K562 (cell line): Measurements from ENCODE around the gene ABHD12. TPM values are rescaled to one million over a fixed set of nuclear protein-coding genes. Genes with fewer than 3 reads are reported as not detected.

Source experiments
- ATAC-seq: fragments of 200-7000 bp; cut with Tn5 transposase; 3 replicates; pipeline ENCODE4 v1.9.1; 2020; ENCODE audit warnings: moderate library complexity
- BruUV-seq: library from RNA; stranded (reverse); fragments of 400-500 nt; replicated peaks from 2 replicates; lab custom pipeline; 2021; lab: Mats Ljungman, UMichigan
- CTCF ChIA-PET: fragments of 300-600 bp; formaldehyde crosslinking; extraction: SDS; loops from one replicate; lab custom pipeline; 2021; ENCODE audit warnings: low intra/inter-chr PET ratio; lab: Yijun Ruan, JAX
- POLR2A ChIA-PET: fragments of 300-600, 350-650 bp; sonication (Branson Sonifier 250); formaldehyde crosslinking; extraction: SDS; loops from one replicate; lab custom pipeline; 2021; ENCODE audit warnings: antibody characterized with exemption, inconsistent platforms; lab: Yijun Ruan, JAX
- DNase-seq, 4 experiments: peaks; one replicate each; pipeline versions ENCODE4 v3.0.0 to v3.0.0-alpha.2; 2011 to 2018; ENCODE audit warnings: low spot score in 3 of 4, mixed read lengths in 3 of 4; ENCODE audit errors: extremely low read depth in 1 of 4
- FAIRE-seq: peaks from 2 replicates; lab custom pipeline; 2011; peaks lifted over from hg19 to GRCh38; lab: Jason Lieb, UNC
- H2AFZ ChIP-seq: 2 replicates; pipeline ENCODE4 v1.6.0; 2011; ENCODE audit warnings: low read depth, low read length, control low read depth, inconsistent platforms
- H3K27ac ChIP-seq: fragments of 200-600 bp; 3 replicates; pipeline ENCODE4 v1.8.0; 2011; ENCODE audit warnings: low read depth, mild to moderate bottlenecking, control low read depth, inconsistent platforms, low read length, moderate library complexity, mixed read lengths; ENCODE audit errors: extremely low read depth
- H3K27me3 ChIP-seq, 2 experiments: fragments of 300-600 bp in 1 of 2; 2 replicates in 1 of 2; 3 replicates in 1 of 2; pipeline versions ENCODE4 v1.6.0 to v1.8.0; 2011; ENCODE audit warnings: inconsistent platforms in 2 of 2, low read length in 2 of 2, mild to moderate bottlenecking in 1 of 2, mixed read lengths in 1 of 2, moderate library complexity in 1 of 2; ENCODE audit not compliant: control insufficient read depth in 2 of 2, insufficient read depth in 2 of 2
- H3K36me3 ChIP-seq: fragments of 300-600 bp; 3 replicates; pipeline ENCODE4 v1.8.0; 2011; ENCODE audit warnings: mild to moderate bottlenecking, low read length, inconsistent platforms; ENCODE audit not compliant: control insufficient read depth, insufficient read depth
- H3K4me1 ChIP-seq, 2 experiments: fragments of 200-600 bp in 1 of 2; replicated peaks in 1 of 2; 2 replicates in 1 of 2; 3 replicates in 1 of 2; pipeline versions ENCODE4 v1.5.1 to v1.8.0; 2011; ENCODE audit warnings: inconsistent platforms in 2 of 2, low read length in 2 of 2, mild to moderate bottlenecking in 1 of 2, mixed read lengths in 1 of 2, moderate library complexity in 1 of 2; ENCODE audit not compliant: control insufficient read depth in 2 of 2, insufficient read depth in 2 of 2
- H3K4me2 ChIP-seq: 2 replicates; pipeline ENCODE4 v1.6.1; 2011; ENCODE audit warnings: low read length, control low read depth, inconsistent platforms, mixed read lengths; ENCODE audit not compliant: insufficient read depth
- H3K4me3 ChIP-seq: fragments of 200-600 bp; sonication (generic), shearing (Covaris generic); 2 replicates; pipeline ENCODE4 v1.5.1; 2016; ENCODE audit warnings: control low read depth, inconsistent platforms
- H3K79me2 ChIP-seq: fragments of 200-600 bp; 3 replicates; pipeline ENCODE4 v1.8.0; 2011; ENCODE audit warnings: low read length, inconsistent platforms; ENCODE audit not compliant: control insufficient read depth, insufficient read depth
- H3K9ac ChIP-seq, 2 experiments: 2 replicates each; pipeline versions ENCODE4 v1.6.0 to v1.6.1; 2011; ENCODE audit warnings: low read depth in 2 of 2, low read length in 2 of 2, control low read depth in 1 of 2, inconsistent platforms in 1 of 2, mild to moderate bottlenecking in 1 of 2, mixed read lengths in 1 of 2; ENCODE audit not compliant: insufficient read depth in 1 of 2
- H3K9me1 ChIP-seq: one replicate; pipeline ENCODE4 v1.6.0; 2011; ENCODE audit warnings: inconsistent platforms, mild to moderate bottlenecking, low read length, moderate library complexity; ENCODE audit not compliant: control insufficient read depth, insufficient read depth
- H3K9me3 ChIP-seq: replicated peaks from 2 replicates; pipeline ENCODE4 v1.5.1; 2011; ENCODE audit warnings: low read depth, low read length, inconsistent platforms; ENCODE audit not compliant: control insufficient read depth, insufficient read depth
- H4K20me1 ChIP-seq: replicated peaks from 2 replicates; pipeline ENCODE4 v1.6.1; 2011; ENCODE audit warnings: low read length, inconsistent platforms, mixed read lengths; ENCODE audit not compliant: control insufficient read depth, insufficient read depth
- CGGBP1 ChIP-seq: fragments of 250-450 bp; sonication (Bioruptor Pico); IDR thresholded peaks from 2 replicates; pipeline ENCODE4 v1.9.0; 2021; ENCODE audit warnings: mild to moderate bottlenecking
- HDAC8 ChIP-seq: fragments of 450-650 bp; IDR thresholded peaks from 2 replicates; pipeline ENCODE4 v1.6.1; 2016; ENCODE audit warnings: mild to moderate bottlenecking, missing genetic modification characterization, moderate library complexity, missing compliant biosample characterization
- HOXB6 ChIP-seq: fragments of 250-450 bp; sonication (Bioruptor Pico); IDR thresholded peaks from 2 replicates; pipeline ENCODE4 v1.5.1; 2022; ENCODE audit warnings: mild to moderate bottlenecking, borderline replicate concordance
- MEIS2 ChIP-seq: fragments of 450-650 bp; IDR thresholded peaks from 2 replicates; pipeline ENCODE4 v1.6.1; 2014; ENCODE audit warnings: mild to moderate bottlenecking; ENCODE audit not compliant: partially characterized antibody
- MITF ChIP-seq: IDR thresholded peaks from 2 replicates; pipeline ENCODE4 v1.6.1; 2014; ENCODE audit warnings: antibody characterized with exemption
- MTA1 ChIP-seq: fragments of 450-650 bp; IDR thresholded peaks from 2 replicates; pipeline ENCODE4 v1.6.1; 2017; ENCODE audit warnings: borderline replicate concordance
- MTA3 ChIP-seq: fragments of 450-650 bp; formaldehyde crosslinking; IDR thresholded peaks from 2 replicates; pipeline ENCODE4 v1.6.1; 2017; ENCODE audit warnings: mild to moderate bottlenecking, borderline replicate concordance
- NEUROD1 ChIP-seq: fragments of 150-350 bp; IDR thresholded peaks from 2 replicates; pipeline ENCODE4 v1.6.1; 2014; ENCODE audit warnings: borderline replicate concordance, low read length, low read depth; ENCODE audit not compliant: partially characterized antibody
- OTX1 ChIP-seq: fragments of 450-650 bp; formaldehyde crosslinking; IDR thresholded peaks from 2 replicates; pipeline ENCODE4 v1.4.0; 2022; ENCODE audit warnings: mild to moderate bottlenecking
- PCBP2 ChIP-seq: fragments of 200-400 bp; formaldehyde crosslinking; IDR thresholded peaks from 2 replicates; pipeline ENCODE4 v1.6.1; 2018; ENCODE audit warnings: low read length, low read depth, mild to moderate bottlenecking, moderate library complexity; ENCODE audit not compliant: poor library complexity, severe bottlenecking
- POLR2AphosphoS5 ChIP-seq: IDR thresholded peaks from 2 replicates; pipeline ENCODE4 v1.6.1; 2011; ENCODE audit warnings: mild to moderate bottlenecking, low read depth, low read length, moderate library complexity; ENCODE audit not compliant: control insufficient read depth, insufficient read depth
- PPARD ChIP-seq: fragments of 250-450 bp; sonication (Bioruptor Pico); IDR thresholded peaks from 2 replicates; pipeline ENCODE4 v1.8.0; 2022; ENCODE audit warnings: inconsistent platforms, mild to moderate bottlenecking, moderate library complexity
- SRSF1 ChIP-seq: fragments of 200-400 bp; formaldehyde crosslinking; IDR thresholded peaks from 2 replicates; pipeline ENCODE4 v1.6.1; 2017; ENCODE audit warnings: mild to moderate bottlenecking, low read depth, low read length, moderate library complexity
- TEAD1 ChIP-seq, 2 experiments: fragments of 450-650 bp in 1 of 2; sonication (generic) in 1 of 2; formaldehyde crosslinking; IDR thresholded peaks; 2 replicates each; pipeline versions ENCODE4 v1.4.0 to v1.8.0; 2020 to 2022; ENCODE audit warnings: mild to moderate bottlenecking in 2 of 2, missing genetic modification reagents in 1 of 2
- TRIM24 ChIP-seq, 2 experiments: fragments of 450-650 bp; IDR thresholded peaks; 2 replicates each; pipeline ENCODE4 v1.6.1; 2016
- TSC22D4 ChIP-seq: fragments of 450-650 bp; IDR thresholded peaks from 2 replicates; pipeline ENCODE4 v1.6.1; 2016; ENCODE audit warnings: missing genetic modification characterization, missing biosample characterization, control low read depth
- ZNF3 ChIP-seq: fragments of 250-450 bp; sonication (Bioruptor Pico); IDR thresholded peaks from 2 replicates; pipeline ENCODE4 v1.5.0; 2021; ENCODE audit warnings: mild to moderate bottlenecking, moderate library complexity
- ZNF408 ChIP-seq: fragments of 250-450 bp; sonication (Bioruptor Pico); IDR thresholded peaks from 2 replicates; pipeline ENCODE4 v1.4.0; 2020; ENCODE audit warnings: low read depth, mild to moderate bottlenecking, moderate library complexity
- ZNF79 ChIP-seq: fragments of 250-450 bp; sonication (Bioruptor Pico); IDR thresholded peaks from 2 replicates; pipeline ENCODE4 v1.4.0; 2020; ENCODE audit warnings: low read depth, mild to moderate bottlenecking, moderate library complexity
- WGBS: fragments of 100-300 bp; shearing (Covaris generic); methylation state at CpG from one replicate; pipeline ENCODE4 v1.1.6; 2016; ENCODE audit warnings: low coverage, mixed read lengths; ENCODE audit not compliant: insufficient coverage; ENCODE audit errors: missing lambda C conversion rate; 5-methylcytosine and 5-hydroxymethylcytosine counted together
- in situ Hi-C: fragments of 300-500 bp; cut with MboI; formaldehyde crosslinking; loops from 4 replicates; pipeline ENCODE4 v1.15.0; 2018; ENCODE audit warnings: inconsistent platforms, mixed read lengths
- intact Hi-C: fragments of 100-400 bp; cut with micrococcal nuclease; formaldehyde crosslinking; loops from 2 replicates; pipeline ENCODE4 v1.14.2; 2022
- polyA plus RNA-seq, 8 experiments: library from polyadenylated mRNA; depleted of rRNA in 4 of 8; stranded (reverse) in 5 of 8; unstranded in 3 of 8; fragments of >200 nt; fragmentation: Nextera tagmentation in 2 of 8; fragmentation: Illumina TruSeq in 1 of 8; extraction: Ambion mirVana in 2 of 8; extraction: Trizol in 1 of 8; gene quantifications; 2 replicates each; pipeline versions ENCODE4 v1.2.1 to v1.2.3, GENCODE V29; 2011 to 2014; ENCODE audit warnings: inconsistent platforms in 1 of 8, missing spikeins in 1 of 8
- total RNA-seq, 7 experiments: library from RNA; depleted of rRNA in 6 of 7; stranded (reverse); fragments of >200 nt in 6 of 7; fragmentation: Illumina TruSeq in 2 of 7; extraction: Trizol in 2 of 7; gene quantifications; 2 replicates each; pipeline versions ENCODE4 v1.2.1 to v1.2.3, GENCODE V29; 2011 to 2021; ENCODE audit warnings: low replicate concordance in 1 of 7
- TF ChIP-seq, protein P1 (sequence below): fragments of 250-450 bp; sonication (Bioruptor Pico); IDR thresholded peaks from 2 replicates; pipeline ENCODE4 v1.6.1; 2021; ENCODE audit warnings: mild to moderate bottlenecking

Gene ABHD12
- total and polyA plus RNA-seq, 9 of the 15 experiments (the other 6 are each of a cell fraction or from before 2014, with no cell fraction given): 0.65 to 15.6 (median 9.1) TPM

DNA sequence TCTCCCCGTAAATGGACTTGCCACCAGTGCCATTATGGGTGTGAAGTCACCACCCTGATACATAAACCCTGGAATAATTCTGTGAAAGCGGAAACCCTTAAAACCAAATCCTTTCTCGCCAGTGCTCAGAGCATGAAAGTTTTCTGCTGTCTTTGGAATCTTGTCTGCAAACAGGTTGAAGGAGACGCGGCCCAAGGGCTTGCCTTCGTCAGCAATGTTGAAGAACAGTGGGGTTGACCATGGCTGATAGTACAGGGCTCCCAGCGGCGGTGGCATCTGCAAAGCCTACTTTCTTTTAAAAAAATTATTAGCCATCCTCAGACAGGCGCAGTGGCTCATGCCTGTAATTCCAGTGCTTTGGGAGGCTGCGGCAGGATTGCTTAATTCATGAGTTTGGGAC, 22.1 kb downstream of the ABHD12 start (continued):
- TF ChIP-seq TSC22D4 (tag) (no peak), TEAD1 (CRISPR knock-in tag; IDR thresholded peaks at IDR 0.05) (no peak), SRSF1 (no peak)

DNA sequence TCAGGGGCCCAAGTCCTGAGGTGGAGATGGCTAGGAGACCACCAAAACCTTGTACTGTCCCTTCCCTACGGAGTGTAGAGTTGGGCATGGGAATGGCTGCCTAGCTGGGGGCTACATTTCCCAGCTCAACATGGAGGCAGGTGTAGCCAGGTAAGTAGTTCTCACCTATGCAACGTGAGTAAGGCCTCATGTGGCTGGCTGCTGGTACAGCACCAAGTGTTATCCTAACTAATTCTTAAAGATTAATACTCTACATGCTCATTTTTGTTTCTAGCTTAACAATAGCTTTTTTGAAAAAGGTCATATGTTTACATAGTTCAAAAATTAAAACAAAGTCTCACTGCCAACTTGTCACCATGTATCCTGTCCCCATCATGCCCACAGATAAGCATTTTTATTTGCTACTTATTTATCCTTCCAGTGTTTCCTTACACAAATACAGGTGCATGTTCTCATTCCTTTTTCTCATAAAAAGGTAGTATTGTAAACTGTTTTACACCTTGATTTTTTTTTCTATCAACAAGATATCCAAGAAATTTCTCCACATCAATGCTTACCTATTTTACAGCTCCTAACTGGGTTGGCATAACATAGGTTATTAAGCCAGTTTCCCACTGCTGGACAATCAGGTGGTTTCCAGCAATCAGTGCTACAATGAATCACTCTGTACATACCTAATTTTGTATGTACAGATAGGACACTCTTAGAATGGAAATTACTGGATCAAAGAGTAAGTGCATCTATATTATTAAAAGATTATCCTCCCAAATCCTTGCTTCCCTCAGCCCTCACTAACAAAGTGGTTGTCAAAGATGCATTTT, 25.5 kb downstream of the ABHD12 start:
- DNase-seq: no peak
- BruUV-seq: no TSS peak
- H3K9ac ChIP-seq: no peak overlapping the region
- no peaks in the 10 kb centered on the region; a peak in 2 of 5 replicates for H3K4me1 ChIP-seq
- ChIA-PET POLR2A (no interaction called here), CTCF (no interaction called here)
- no peaks in the 10 kb centered on the region for H3K9me1 ChIP-seq
- ATAC-seq: no peak
- H3K79me2 ChIP-seq: no peaks in the 10 kb centered on the region
- no peak overlapping the region for H3K4me2 ChIP-seq
- H3K36me3 ChIP-seq: no peaks in the 10 kb centered on the region; the same call in 2 of the 3 replicates
- no peak overlapping the region for H2AFZ ChIP-seq
- in situ Hi-C loops (no loop called here), intact Hi-C loops (no loop called here)
- H3K27me3 ChIP-seq: no peaks in the 10 kb centered on the region
- no peak overlapping the region for H3K4me3 ChIP-seq
- 50% methylated on average over 2 of the region's 2 CpGs for WGBS
- H3K9me3 ChIP-seq: no peaks in the 10 kb centered on the region
- no peak overlapping the region for H3K27ac ChIP-seq
- FAIRE-seq: no peak
- H4K20me1 ChIP-seq: no peaks in the 10 kb centered on the region
- TF ChIP-seq TRIM24 (IDR thresholded peaks at IDR 0.05): no peak
- no peak for TF ChIP-seq NEUROD1
- TF ChIP-seq HOXB6 (CRISPR knock-in tag): no peak
- no peak for TF ChIP-seq ZNF79
- no peak for TF ChIP-seq OTX1 (CRISPR knock-in tag)
- no peak for TF ChIP-seq CGGBP1
- TF ChIP-seq PCBP2: no peak
- TF ChIP-seq POLR2AphosphoS5: no peak
- TF ChIP-seq PPARD (CRISPR knock-in tag): no peak
- no peak for TF ChIP-seq ZNF408 (CRISPR knock-in tag)
- no peak for TF ChIP-seq MTA1
- no peak for TF ChIP-seq ZNF3
- no peak for TF ChIP-seq MEIS2
- TF ChIP-seq, protein P1, sequence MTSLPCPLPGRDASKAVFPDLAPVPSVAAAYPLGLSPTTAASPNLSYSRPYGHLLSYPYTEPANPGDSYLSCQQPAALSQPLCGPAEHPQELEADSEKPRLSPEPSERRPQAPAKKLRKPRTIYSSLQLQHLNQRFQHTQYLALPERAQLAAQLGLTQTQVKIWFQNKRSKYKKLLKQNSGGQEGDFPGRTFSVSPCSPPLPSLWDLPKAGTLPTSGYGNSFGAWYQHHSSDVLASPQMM (CRISPR knock-in tag): no peak
- TF ChIP-seq HDAC8 (tag): no peak
- no peak for TF ChIP-seq MTA3
- no peak for TF ChIP-seq MITF
